22Rv1 (cell line): ENCODE results near the gene DCUN1D3.

Experiments used
- H3K27ac ChIP-seq: fragments of 450-650 bp; 2 replicates; pipeline ENCODE4 v1.5.1; 2017
- CTCF ChIP-seq: fragments of 450-650 bp; IDR thresholded peaks from 2 replicates; pipeline ENCODE4 v1.5.1; 2017; ENCODE audit warnings: mild to moderate bottlenecking
- ZFX ChIP-seq: fragments of 450-650 bp; IDR thresholded peaks from 2 replicates; pipeline ENCODE4 v1.6.1; 2017; ENCODE audit warnings: antibody characterized with exemption, borderline replicate concordance

The DCUN1D3 gene

GRCh38 chr16:20854963-20855362 is 45.2 kb downstream of the DCUN1D3 start:
- no peak for TF ChIP-seq CTCF
- no peak for TF ChIP-seq ZFX
- H3K27ac ChIP-seq, result no peak overlapping the region

- TF ChIP-seq CTCF, result no peak
- no peak for TF ChIP-seq ZFX
- no peak overlapping the region for H3K27ac ChIP-seq
These were observed 46.1 kb downstream of the DCUN1D3 start for GRCh38 chr16:20853981-20854620.

- H3K27ac ChIP-seq, result no peak overlapping the region
- TF ChIP-seq CTCF (no peak), ZFX (no peak)
These were observed 47.0 kb downstream of the DCUN1D3 start for GRCh38 chr16:20853143-20853542.

GRCh38 chr16:20851601-20852000 is 48.6 kb downstream of the DCUN1D3 start:
- TF ChIP-seq ZFX (no peak), CTCF (no peak)
- H3K27ac ChIP-seq, result no peak overlapping the region

- no peak overlapping the region for H3K27ac ChIP-seq
- no peak for TF ChIP-seq CTCF
- TF ChIP-seq ZFX, result no peak
These were observed 49.2 kb downstream of the DCUN1D3 start for GRCh38 chr16:20850981-20851380.

- TF ChIP-seq CTCF, result peak; percentile 90
- TF ChIP-seq ZFX, result no peak
- no peak overlapping the region for H3K27ac ChIP-seq
These were observed 50.4 kb downstream of the DCUN1D3 start for GRCh38 chr16:20849589-20850390.

DNA sequence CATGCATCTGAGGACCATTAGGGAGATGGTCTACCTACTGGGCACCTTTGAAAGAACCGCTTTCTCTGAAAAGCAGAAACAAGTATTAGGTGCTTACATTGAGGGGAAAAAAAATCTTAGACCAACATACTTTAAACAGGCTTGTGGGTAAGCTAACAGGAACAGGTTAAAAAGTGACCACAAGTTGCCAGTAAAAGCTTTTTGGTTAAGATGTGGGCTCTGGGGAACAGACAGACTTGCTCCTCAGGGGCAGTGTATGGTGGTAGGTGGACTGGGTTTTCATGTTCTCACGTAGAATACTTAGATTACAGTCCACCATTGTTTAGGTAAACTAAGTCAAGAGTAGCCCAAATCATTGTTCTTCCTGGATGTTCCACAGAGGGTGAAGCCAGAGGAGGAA is 52.6 kb downstream of the DCUN1D3 start:
- TF ChIP-seq ZFX (no peak), CTCF (no peak)

More for the DNA sequence above, 52.6 kb downstream of the DCUN1D3 start:
- no peak overlapping the region for H3K27ac ChIP-seq
